Measurements from ENCODE around the gene SDE2.

Gene SDE2

GRCh38 chr1:225965231-225965630, 33.9 kb downstream of the SDE2 start:
- DNase-seq (ENCODE audit: extremely low read depth, insufficient read length), result no peak
- H3K27me3 ChIP-seq (replicated peaks; ENCODE audit: control insufficient read depth, insufficient read depth, low read length), result no peaks in the 10 kb centered on the region
- no peak for TF ChIP-seq CTCF (IDR thresholded peaks at IDR 0.05; ENCODE audit: insufficient read depth, low read length, poor library complexity, severe bottlenecking)
- H3K4me3 ChIP-seq (replicated peaks; ENCODE audit: low read depth, low read length), result no peak overlapping the region
- no peaks in the 10 kb centered on the region for H3K36me3 ChIP-seq (ENCODE audit: control insufficient read depth, insufficient read depth, low read length)

- Histone ChIP-seq H3K36me3 (ENCODE audit: control insufficient read depth, insufficient read depth, low read length) (no peaks in the 10 kb centered on the region), H3K27me3 (replicated peaks; ENCODE audit: control insufficient read depth, insufficient read depth, low read length) (no peaks in the 10 kb centered on the region), H3K4me3 (replicated peaks; ENCODE audit: low read depth, low read length) (no peak overlapping the region)
- TF ChIP-seq CTCF (IDR thresholded peaks at IDR 0.05; ENCODE audit: insufficient read depth, low read length, poor library complexity, severe bottlenecking), result no peak
- DNase-seq (ENCODE audit: extremely low read depth, insufficient read length), result no peak
Measured at GRCh38 chr1:225963735-225964530, 35.2 kb downstream of the SDE2 start.

- Histone ChIP-seq H3K4me3 (replicated peaks; ENCODE audit: low read depth, low read length) (no peak overlapping the region), H3K27me3 (replicated peaks; ENCODE audit: control insufficient read depth, insufficient read depth, low read length) (no peaks in the 10 kb centered on the region), H3K36me3 (ENCODE audit: control insufficient read depth, insufficient read depth, low read length) (no peaks in the 10 kb centered on the region)
- TF ChIP-seq CTCF (IDR thresholded peaks at IDR 0.05; ENCODE audit: insufficient read depth, low read length, poor library complexity, severe bottlenecking), result peak; percentile 99
- peak; percentile 73 for DNase-seq (ENCODE audit: extremely low read depth, insufficient read length)
Measured at GRCh38 chr1:225962440-225962975, 36.6 kb downstream of the SDE2 start.

- Histone ChIP-seq H3K27me3 (replicated peaks; ENCODE audit: control insufficient read depth, insufficient read depth, low read length) (no peaks in the 10 kb centered on the region), H3K4me3 (replicated peaks; ENCODE audit: low read depth, low read length) (no peak overlapping the region), H3K36me3 (ENCODE audit: control insufficient read depth, insufficient read depth, low read length) (no peaks in the 10 kb centered on the region)
- no peak for TF ChIP-seq CTCF (IDR thresholded peaks at IDR 0.05; ENCODE audit: insufficient read depth, low read length, poor library complexity, severe bottlenecking)
- no peak for DNase-seq (ENCODE audit: extremely low read depth, insufficient read length)
Measured at GRCh38 chr1:225961659-225962439, 37.3 kb downstream of the SDE2 start.

- TF ChIP-seq CTCF (IDR thresholded peaks at IDR 0.05; ENCODE audit: insufficient read depth, low read length, poor library complexity, severe bottlenecking), result no peak
- H3K4me3 ChIP-seq (replicated peaks; ENCODE audit: low read depth, low read length), result no peak overlapping the region
- no peaks in the 10 kb centered on the region for H3K36me3 ChIP-seq (ENCODE audit: control insufficient read depth, insufficient read depth, low read length)
- H3K27me3 ChIP-seq (replicated peaks; ENCODE audit: control insufficient read depth, insufficient read depth, low read length), result no peaks in the 10 kb centered on the region; the same call in 1 of the 2 replicates
- DNase-seq (ENCODE audit: extremely low read depth, insufficient read length), result no peak
Measured at GRCh38 chr1:225958041-225958440, 41.1 kb downstream of the SDE2 start.
